IPS-20b (cell line): ENCODE data around the gene NHERF2.

ENCODE experiments used
- H3K27ac ChIP-seq: one replicate; pipeline ENCODE4 v1.5.1; 2013; ENCODE audit warnings: low read length
- H3K27me3 ChIP-seq: 2 replicates; pipeline ENCODE4 v1.6.1; 2013; ENCODE audit warnings: mild to moderate bottlenecking, low read length, inconsistent platforms; ENCODE audit not compliant: insufficient read depth
- H3K36me3 ChIP-seq: 2 replicates; pipeline ENCODE4 v1.6.1; 2013; ENCODE audit warnings: low read depth, mild to moderate bottlenecking, inconsistent platforms, low read length, moderate library complexity; ENCODE audit not compliant: insufficient read depth
- H3K4me1 ChIP-seq: 2 replicates; pipeline ENCODE4 v1.6.1; 2013; ENCODE audit warnings: mild to moderate bottlenecking, control low read depth, inconsistent platforms, low read length, moderate library complexity; ENCODE audit not compliant: insufficient read depth
- H3K4me3 ChIP-seq: 2 replicates; pipeline ENCODE4 v1.5.1; 2013; ENCODE audit warnings: mild to moderate bottlenecking, low read length, inconsistent platforms
- H3K9ac ChIP-seq: 2 replicates; pipeline ENCODE4 v1.6.1; 2013; ENCODE audit warnings: low read depth, mild to moderate bottlenecking, inconsistent platforms, low read length, moderate library complexity
- H3K9me3 ChIP-seq: 2 replicates; pipeline ENCODE4 v1.6.1; 2013; ENCODE audit warnings: mild to moderate bottlenecking, low read depth, low read length, inconsistent platforms; ENCODE audit not compliant: insufficient read depth

NHERF2 gene

DNA sequence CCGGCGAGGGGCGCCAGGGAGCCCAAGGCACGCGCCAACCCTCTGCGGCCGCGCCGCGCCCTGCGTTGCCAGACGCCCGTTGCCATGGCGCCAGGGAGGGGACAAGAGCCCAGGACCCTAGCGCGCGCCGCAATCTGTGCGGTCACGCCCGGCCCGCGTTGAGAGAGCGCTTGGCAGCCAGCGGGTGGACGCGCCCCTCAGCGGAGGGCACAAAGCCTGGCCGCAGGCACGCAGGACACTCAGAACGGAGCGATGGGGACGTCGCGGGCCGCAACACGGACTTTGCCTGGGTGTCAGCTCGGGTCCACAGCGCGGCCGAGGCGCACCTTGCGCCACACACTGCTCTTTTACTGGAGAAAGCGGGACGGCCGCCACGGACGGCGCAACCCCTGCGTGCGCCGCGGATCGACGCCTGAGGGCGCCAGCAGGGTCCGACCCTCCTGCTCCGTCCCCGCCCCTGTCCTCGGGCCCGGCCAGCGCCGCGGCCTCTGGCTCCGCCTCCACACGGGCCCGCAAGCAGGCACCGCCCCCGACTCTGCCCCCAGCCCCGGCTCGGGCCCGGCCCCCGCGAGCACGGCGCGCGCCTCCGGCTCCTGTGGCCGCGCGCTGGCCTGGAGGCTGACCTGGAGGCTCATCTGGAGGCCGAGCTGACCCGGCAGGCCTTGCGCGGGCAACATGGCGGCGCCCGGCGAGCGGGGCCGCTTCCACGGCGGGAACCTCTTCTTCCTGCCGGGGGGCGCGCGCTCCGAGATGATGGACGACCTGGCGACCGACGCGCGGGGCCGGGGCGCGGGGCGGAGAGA, 43.0 kb upstream of the NHERF2 start, which contains the start of gene GFER:
GFER (plus strand) TSS at position 650 of the 803 bp plus-strand sequence; CDS start at position 676, 26 bp downstream.
- peaks cover 22% of the 10 kb centered on the region for H3K36me3 ChIP-seq
- peak within 1 kb of the TSS; percentile 90 for H3K9ac ChIP-seq
- peak within 1 kb of the TSS; percentile 91 for H3K4me3 ChIP-seq
- no peak within 1 kb of the TSS for H3K27ac ChIP-seq
- peaks cover 9% of the 10 kb centered on the region; the same call in 1 of the 2 replicates for H3K4me1 ChIP-seq
- H3K27me3 ChIP-seq = peaks cover 56% of the 10 kb centered on the region
- no peaks in the 10 kb centered on the region for H3K9me3 ChIP-seq

DNA sequence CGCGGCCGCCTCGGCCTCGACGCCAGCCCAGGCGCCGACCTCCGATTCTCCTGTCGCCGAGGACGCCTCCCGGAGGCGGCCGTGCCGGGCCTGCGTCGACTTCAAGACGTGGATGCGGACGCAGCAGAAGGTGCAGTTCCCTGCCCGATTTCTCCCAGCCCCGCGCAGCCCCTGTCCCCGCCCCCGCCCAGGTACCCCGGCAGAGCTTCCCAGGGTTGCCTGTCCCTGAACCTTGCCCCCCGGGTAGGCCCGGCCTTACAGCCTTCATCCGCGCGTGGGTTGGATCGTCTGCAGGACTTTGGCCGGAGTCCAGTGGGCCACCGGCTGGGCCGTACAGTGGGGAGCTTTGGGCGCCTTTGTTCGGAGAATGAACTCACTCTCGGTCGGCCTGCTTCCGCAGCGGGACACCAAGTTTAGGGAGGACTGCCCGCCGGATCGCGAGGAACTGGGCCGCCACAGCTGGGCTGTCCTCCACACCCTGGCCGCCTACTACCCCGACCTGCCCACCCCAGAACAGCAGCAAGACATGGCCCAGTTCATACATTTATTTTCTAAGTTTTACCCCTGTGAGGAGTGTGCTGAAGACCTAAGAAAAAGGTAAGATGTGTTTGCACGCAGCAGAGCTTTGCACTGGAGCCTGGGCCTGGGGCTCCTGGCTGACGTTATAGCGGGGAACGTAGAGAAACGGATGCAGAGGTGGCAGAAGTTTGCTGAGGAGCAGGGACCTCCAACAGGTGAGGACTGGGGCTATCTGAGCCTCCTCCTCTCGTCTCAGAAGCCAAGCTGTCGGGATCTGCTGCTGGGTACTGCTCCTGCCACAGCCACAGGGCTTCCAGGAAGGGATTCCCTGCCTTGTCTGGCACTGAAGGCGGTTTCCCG, 42.1 kb upstream of the NHERF2 start:
- H3K4me3 ChIP-seq = peak overlapping the region; percentile 91
- peaks cover 15% of the 10 kb centered on the region; the same call in 1 of the 2 replicates for H3K4me1 ChIP-seq
- no peak overlapping the region for H3K27ac ChIP-seq
- peak overlapping the region; percentile 90 for H3K9ac ChIP-seq
- peaks cover 22% of the 10 kb centered on the region for H3K36me3 ChIP-seq
- H3K27me3 ChIP-seq = peaks cover 56% of the 10 kb centered on the region
- no peaks in the 10 kb centered on the region for H3K9me3 ChIP-seq

DNA sequence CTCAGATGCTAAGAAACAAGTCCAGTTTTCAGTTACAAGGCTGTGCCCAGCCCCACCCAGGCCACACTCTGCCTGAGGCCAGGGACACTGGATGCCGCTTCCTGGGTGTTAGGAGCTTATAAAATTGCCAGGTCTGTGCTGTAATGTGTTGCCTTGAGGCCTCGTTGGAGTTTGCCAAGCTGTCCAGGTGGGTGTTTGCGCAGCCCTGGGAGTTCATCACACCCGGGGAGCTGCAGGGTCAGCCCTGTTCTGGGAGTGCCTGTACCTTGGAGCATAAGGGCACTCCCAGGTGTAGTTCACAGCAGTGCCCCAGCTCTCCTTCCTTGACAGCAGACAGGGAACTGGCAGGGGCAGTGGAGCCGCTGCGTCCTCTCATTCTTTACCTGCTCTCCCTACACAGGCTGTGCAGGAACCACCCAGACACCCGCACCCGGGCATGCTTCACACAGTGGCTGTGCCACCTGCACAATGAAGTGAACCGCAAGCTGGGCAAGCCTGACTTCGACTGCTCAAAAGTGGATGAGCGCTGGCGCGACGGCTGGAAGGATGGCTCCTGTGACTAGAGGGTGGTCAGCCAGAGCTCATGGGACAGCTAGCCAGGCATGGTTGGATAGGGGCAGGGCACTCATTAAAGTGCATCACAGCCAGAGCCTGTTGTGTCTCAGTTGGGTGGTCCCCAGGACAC, 41.1 kb upstream of the NHERF2 start:
- peak overlapping the region; percentile 90; the same call in 1 of the 2 replicates for H3K9ac ChIP-seq
- H3K4me3 ChIP-seq = peak overlapping the region; percentile 91; the same call in 1 of the 2 replicates
- peaks cover 16% of the 10 kb centered on the region; the same call in 1 of the 2 replicates for H3K4me1 ChIP-seq
- H3K27ac ChIP-seq = no peak overlapping the region
- peaks cover 22% of the 10 kb centered on the region for H3K36me3 ChIP-seq
- no peaks in the 10 kb centered on the region for H3K9me3 ChIP-seq
- peaks cover 51% of the 10 kb centered on the region for H3K27me3 ChIP-seq

DNA sequence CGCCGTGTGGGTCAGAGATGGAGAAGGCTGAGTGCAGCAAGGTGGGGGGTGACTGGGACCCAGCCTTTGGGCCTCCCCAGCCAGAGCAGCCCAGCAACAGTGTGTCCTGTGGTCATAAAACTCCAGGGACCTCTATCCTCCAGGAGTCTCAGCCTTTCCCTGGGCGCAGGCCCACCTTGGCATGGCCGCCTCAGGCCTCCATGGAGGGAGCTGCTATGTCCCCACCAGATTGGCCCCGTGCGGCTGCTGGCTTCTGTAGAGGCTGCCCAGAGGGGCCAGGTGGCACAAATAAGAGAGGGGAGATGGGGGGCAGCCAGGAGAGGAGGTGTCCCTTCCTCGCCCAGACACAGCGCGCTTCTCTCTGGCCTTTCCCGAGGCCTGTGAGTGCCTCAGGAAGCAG, 39.5 kb upstream of the NHERF2 start:
- peaks cover 22% of the 10 kb centered on the region for H3K36me3 ChIP-seq
- H3K27me3 ChIP-seq = peaks cover 49% of the 10 kb centered on the region
- no peaks in the 10 kb centered on the region for H3K9me3 ChIP-seq
- H3K27ac ChIP-seq = no peak overlapping the region
- H3K9ac ChIP-seq = no peak overlapping the region
- peaks cover 21% of the 10 kb centered on the region; the same call in 1 of the 2 replicates for H3K4me1 ChIP-seq
- H3K4me3 ChIP-seq = no peak overlapping the region

DNA sequence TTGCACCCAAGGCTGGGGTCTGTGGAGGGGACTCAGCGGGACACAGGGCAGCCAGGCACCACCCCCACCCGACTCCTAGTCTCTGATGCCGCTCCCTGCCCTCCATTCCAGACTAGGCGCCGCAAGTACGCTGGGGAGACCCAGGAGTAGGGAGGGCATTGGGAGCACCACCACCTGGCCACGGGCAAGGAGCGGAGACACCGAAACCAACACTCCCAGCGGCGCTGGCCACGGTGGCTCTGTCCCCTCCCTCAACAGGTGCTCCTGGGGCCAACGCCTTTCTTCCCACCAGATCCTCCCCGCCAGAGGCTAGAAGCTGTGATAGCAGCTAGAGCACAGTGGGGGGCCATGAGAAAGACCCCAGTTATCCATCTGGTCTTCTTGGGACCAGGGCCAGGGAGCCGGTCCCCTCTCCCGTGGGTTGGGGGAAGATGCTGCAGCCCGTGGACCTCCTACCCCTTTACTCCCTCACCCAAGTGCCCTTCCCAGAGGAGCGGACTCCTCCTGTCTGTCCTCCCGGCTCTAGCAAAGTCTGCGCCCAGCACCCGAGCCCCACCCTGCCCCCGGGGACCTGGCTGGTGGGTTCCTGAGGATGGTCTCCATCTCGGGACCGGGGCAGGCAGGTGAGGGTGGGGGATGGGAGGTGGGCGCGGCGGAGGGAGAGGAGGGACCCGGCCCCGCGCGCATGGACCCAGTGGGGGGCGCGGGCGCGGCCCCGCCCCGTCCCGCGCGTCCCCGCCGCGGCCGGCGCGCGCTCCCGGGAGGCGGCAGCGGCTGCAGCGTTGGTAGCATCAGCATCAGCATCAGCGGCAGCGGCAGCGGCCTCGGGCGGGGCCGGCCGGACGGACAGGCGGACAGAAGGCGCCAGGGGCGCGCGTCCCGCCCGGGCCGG, 37.2 kb upstream of the NHERF2 start, which contains the start of gene SYNGR3:
SYNGR3 (plus strand) TSS at position 762 of the 892 bp plus-strand sequence. CDS start 133 bp downstream, outside the sequence.
- Histone ChIP-seq H3K4me1 (peaks cover 21% of the 10 kb centered on the region; the same call in 1 of the 2 replicates), H3K4me3 (peak within 1 kb of the TSS; percentile 80), H3K9me3 (no peaks in the 10 kb centered on the region), H3K9ac (peak within 1 kb of the TSS; percentile 68; the same call in 1 of the 2 replicates), H3K27ac (no peak within 1 kb of the TSS), H3K27me3 (peaks cover 44% of the 10 kb centered on the region), H3K36me3 (peaks cover 22% of the 10 kb centered on the region)

DNA sequence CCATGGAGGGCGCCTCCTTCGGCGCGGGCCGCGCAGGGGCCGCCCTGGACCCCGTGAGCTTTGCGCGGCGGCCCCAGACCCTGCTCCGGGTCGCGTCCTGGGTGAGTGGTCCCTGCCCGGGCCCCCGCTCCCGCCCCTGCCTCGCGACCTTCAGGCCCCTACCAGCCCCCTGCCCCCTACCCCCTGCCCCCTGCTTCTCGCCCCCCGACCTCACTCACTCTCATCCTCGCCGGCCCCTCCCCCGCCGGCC, 36.7 kb upstream of the NHERF2 start:
- Histone ChIP-seq H3K4me1 (peaks cover 18% of the 10 kb centered on the region; the same call in 1 of the 2 replicates), H3K27ac (no peak overlapping the region), H3K36me3 (peaks cover 21% of the 10 kb centered on the region), H3K9me3 (no peaks in the 10 kb centered on the region), H3K4me3 (peak overlapping the region; percentile 80; the same call in 1 of the 2 replicates), H3K9ac (no peak overlapping the region), H3K27me3 (peaks cover 44% of the 10 kb centered on the region)

DNA sequence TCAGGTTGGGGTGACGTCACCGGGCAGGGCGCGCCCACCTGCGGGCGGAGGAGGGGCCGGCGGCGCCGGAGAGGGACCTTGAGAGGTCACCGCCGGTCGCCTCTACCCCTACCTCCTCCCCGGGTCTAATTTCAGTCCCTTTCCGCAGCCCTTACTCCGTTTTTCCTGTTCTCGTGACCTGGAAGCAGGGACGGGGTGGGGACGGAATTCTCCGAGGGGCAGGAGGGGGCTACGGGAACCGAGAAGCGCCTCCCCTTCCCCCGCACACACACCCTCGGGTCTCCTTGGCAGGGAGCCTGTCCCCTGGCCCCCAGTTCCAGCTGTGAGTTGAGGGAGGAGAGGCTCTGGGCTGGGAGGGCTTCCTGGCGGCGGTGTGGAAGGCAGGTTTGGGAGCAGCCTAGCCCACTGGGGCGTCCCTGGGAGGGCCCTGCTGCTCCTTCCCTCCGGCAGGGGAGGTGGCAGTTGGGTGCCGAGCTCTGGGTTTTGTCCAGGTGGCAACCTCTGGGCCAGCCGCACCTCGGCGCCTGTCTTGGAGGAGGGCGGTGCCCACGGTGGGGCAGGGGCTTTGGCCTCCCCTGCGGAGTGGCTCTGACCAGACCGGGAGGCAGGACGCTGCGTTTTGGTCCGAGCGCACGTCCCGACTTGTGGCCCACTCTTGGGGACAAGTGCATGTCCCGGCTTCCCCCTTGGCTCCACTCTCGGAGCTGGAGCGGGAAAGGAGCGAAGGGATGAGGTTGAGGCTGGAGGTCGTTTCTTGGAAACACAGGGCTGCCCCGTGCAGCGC, 36.2 kb upstream of the NHERF2 start:
- H3K4me1 ChIP-seq = peaks cover 17% of the 10 kb centered on the region; the same call in 1 of the 2 replicates
- peaks cover 44% of the 10 kb centered on the region for H3K27me3 ChIP-seq
- H3K9me3 ChIP-seq = no peaks in the 10 kb centered on the region
- H3K4me3 ChIP-seq = peak overlapping the region; percentile 80
- peaks cover 16% of the 10 kb centered on the region for H3K36me3 ChIP-seq
- peak overlapping the region; percentile 68; the same call in 1 of the 2 replicates for H3K9ac ChIP-seq
- no peak overlapping the region for H3K27ac ChIP-seq

DNA sequence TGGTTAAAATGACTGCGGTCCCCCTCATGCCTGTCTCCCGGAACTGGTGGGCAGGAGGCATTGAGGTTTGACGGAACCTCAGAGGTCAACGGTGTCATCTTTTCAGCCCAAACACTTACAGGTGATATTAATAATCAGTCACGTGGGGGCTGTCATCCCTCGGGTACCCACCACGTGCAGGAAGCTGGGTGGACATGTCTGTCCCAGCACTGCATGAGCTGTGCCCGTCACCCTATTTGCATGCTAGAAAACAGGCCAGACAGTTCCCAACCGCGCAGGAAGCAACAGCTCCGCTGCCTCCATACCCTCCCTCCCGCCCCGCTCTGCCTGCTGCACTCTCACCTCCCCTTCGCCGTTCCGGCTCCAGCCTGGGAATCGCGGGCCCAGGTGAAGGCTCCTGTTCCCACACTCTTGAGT, 35.6 kb upstream of the NHERF2 start:
- H3K4me1 ChIP-seq = peaks cover 17% of the 10 kb centered on the region; the same call in 1 of the 2 replicates
- H3K27me3 ChIP-seq = peaks cover 44% of the 10 kb centered on the region
- H3K4me3 ChIP-seq = peak overlapping the region; percentile 80
- H3K27ac ChIP-seq = no peak overlapping the region
- peak overlapping the region; percentile 68; the same call in 1 of the 2 replicates for H3K9ac ChIP-seq
- H3K9me3 ChIP-seq = no peaks in the 10 kb centered on the region
- H3K36me3 ChIP-seq = peaks cover 10% of the 10 kb centered on the region

DNA sequence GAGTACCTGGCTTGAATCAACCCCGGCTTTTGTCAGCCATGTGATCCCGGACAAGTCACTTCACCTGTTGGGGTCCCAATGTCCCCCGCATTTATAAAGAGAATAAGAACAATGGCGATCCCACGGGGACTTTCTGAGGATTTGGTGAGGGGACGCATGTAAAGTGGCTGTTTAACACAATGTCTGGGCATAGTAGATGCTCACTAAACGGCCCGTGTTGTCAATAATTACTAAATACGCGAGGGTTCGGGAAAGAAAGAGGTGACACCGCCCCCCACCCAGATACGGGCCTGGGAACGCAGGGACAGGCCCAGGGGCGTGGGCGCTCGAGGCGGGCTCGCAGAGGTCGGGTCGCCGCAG, 35.1 kb upstream of the NHERF2 start:
- Histone ChIP-seq H3K36me3 (peaks cover 5% of the 10 kb centered on the region), H3K27me3 (peaks cover 44% of the 10 kb centered on the region), H3K27ac (no peak overlapping the region), H3K9me3 (no peaks in the 10 kb centered on the region), H3K4me1 (peaks cover 17% of the 10 kb centered on the region; the same call in 1 of the 2 replicates), H3K4me3 (peak overlapping the region; percentile 80; the same call in 1 of the 2 replicates), H3K9ac (no peak overlapping the region)
